ENCODE data around the gene KCNAB2.

DNA sequence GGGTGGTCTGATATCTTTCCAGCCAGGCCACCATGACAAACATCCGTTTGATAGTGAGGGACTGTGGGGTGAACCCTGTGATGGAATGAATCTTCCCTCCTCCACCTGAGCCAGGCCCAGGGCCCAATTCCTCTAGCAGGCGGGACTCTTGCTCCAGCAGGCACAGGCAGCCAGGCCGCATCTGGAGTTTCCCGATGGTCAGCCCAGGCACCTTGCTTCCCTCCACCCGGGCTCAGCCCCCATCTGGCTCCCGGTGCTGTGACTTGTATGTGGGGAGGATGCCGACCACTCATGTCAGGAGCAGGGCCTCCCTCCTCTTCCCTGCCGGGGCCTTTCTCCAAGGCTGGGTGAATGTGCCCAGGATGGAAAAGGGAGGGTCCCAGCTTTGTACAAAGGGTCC, 21.0 kb downstream of the KCNAB2 start:
- TF ChIP-seq, protein P1, sequence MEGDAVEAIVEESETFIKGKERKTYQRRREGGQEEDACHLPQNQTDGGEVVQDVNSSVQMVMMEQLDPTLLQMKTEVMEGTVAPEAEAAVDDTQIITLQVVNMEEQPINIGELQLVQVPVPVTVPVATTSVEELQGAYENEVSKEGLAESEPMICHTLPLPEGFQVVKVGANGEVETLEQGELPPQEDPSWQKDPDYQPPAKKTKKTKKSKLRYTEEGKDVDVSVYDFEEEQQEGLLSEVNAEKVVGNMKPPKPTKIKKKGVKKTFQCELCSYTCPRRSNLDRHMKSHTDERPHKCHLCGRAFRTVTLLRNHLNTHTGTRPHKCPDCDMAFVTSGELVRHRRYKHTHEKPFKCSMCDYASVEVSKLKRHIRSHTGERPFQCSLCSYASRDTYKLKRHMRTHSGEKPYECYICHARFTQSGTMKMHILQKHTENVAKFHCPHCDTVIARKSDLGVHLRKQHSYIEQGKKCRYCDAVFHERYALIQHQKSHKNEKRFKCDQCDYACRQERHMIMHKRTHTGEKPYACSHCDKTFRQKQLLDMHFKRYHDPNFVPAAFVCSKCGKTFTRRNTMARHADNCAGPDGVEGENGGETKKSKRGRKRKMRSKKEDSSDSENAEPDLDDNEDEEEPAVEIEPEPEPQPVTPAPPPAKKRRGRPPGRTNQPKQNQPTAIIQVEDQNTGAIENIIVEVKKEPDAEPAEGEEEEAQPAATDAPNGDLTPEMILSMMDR (conservative IDR thresholded peaks at IDR 0.05; ENCODE audit: low read depth, low read length): no peak
- TF ChIP-seq EZH2 (IDR thresholded peaks at IDR 0.05; ENCODE audit: low read length, unreplicated experiment) (no peak), EZH2phosphoT487 (IDR thresholded peaks at IDR 0.05; ENCODE audit: borderline replicate concordance, low read length) (no peak)
